OCI-LY1 (cell line): ENCODE measurements around the gene CDH7.

Source experiments
- H2AFZ ChIP-seq: fragments of 200-600 bp; sonication (generic), shearing (Covaris generic); 2 replicates; pipeline ENCODE4 v1.6.0; 2014; ENCODE audit warnings: antibody characterized with exemption, mild to moderate bottlenecking, low read length
- H3F3A ChIP-seq: fragments of 200-600 bp; sonication (generic), shearing (Covaris generic); 2 replicates; pipeline ENCODE4 v1.6.0; 2014; ENCODE audit warnings: mild to moderate bottlenecking, antibody characterized with exemption, low read length, moderate library complexity; ENCODE audit not compliant: insufficient read depth
- H3K27ac ChIP-seq: fragments of 200-600 bp; sonication (generic); 2 replicates; pipeline ENCODE4 v1.5.1; 2014; ENCODE audit warnings: low read length, mixed run types, mild to moderate bottlenecking, low read depth; ENCODE audit not compliant: poor library complexity, severe bottlenecking
- H3K27me3 ChIP-seq: fragments of 200-600 bp; sonication (generic); 2 replicates; pipeline ENCODE4 v1.6.0; 2014; ENCODE audit warnings: antibody characterized with exemption, mild to moderate bottlenecking, low read length, moderate library complexity; ENCODE audit not compliant: insufficient read depth
- H3K36me3 ChIP-seq: fragments of 200-600 bp; sonication (generic); 2 replicates; pipeline ENCODE4 v1.6.1; 2014; ENCODE audit warnings: mild to moderate bottlenecking, antibody characterized with exemption, low read length, moderate library complexity, mixed read lengths; ENCODE audit not compliant: insufficient read depth
- H3K4me1 ChIP-seq: fragments of 200-600 bp; sonication (generic); 2 replicates; pipeline ENCODE4 v1.5.1; 2014; ENCODE audit warnings: mild to moderate bottlenecking, low read length, moderate library complexity; ENCODE audit not compliant: insufficient read depth, severe bottlenecking
- H3K4me2 ChIP-seq: fragments of 200-600 bp; sonication (generic), shearing (Covaris generic); 2 replicates; pipeline ENCODE4 v1.6.1; 2014; ENCODE audit warnings: low read length
- H3K4me3 ChIP-seq: fragments of 200-600 bp; sonication (generic); 2 replicates; pipeline ENCODE4 v1.5.1; 2014; ENCODE audit warnings: low read length, low read depth, mild to moderate bottlenecking, mixed read lengths; ENCODE audit not compliant: poor library complexity, severe bottlenecking
- H3K79me2 ChIP-seq: fragments of 200-600 bp; shearing (Covaris generic); 2 replicates; pipeline ENCODE4 v1.6.1; 2016; ENCODE audit warnings: mixed run types, low read length, mixed read lengths; ENCODE audit not compliant: insufficient read depth
- H3K9ac ChIP-seq: fragments of 200-600 bp; sonication (generic), shearing (Covaris generic); 2 replicates; pipeline ENCODE4 v1.6.1; 2014; ENCODE audit warnings: mild to moderate bottlenecking, low read length, mixed read lengths
- H3K9me2 ChIP-seq: fragments of 200-600 bp; sonication (generic), shearing (Covaris generic); 2 replicates; pipeline ENCODE4 v1.6.1; 2014; ENCODE audit warnings: low read depth, mild to moderate bottlenecking, low read length, mixed read lengths
- H3K9me3 ChIP-seq: fragments of 200-600 bp; shearing (Covaris generic); 2 replicates; pipeline ENCODE4 v1.6.1; 2014; ENCODE audit warnings: low read length, mixed read lengths
- H4K20me1 ChIP-seq: fragments of 200-600 bp; sonication (generic), shearing (Covaris generic); 2 replicates; pipeline ENCODE4 v1.6.0; 2016; ENCODE audit warnings: mild to moderate bottlenecking, low read length; ENCODE audit not compliant: insufficient read depth
- CTCF ChIP-seq: fragments of 200-600 bp; sonication (generic), shearing (Covaris generic); IDR thresholded peaks from 2 replicates; pipeline ENCODE4 v1.5.1; 2017; ENCODE audit warnings: mild to moderate bottlenecking, antibody characterized with exemption, low read length, moderate library complexity, mixed read lengths
- EZH2 ChIP-seq: fragments of 200-600 bp; sonication (generic), shearing (Covaris generic); IDR thresholded peaks from 2 replicates; pipeline ENCODE4 v1.8.0; 2017; ENCODE audit warnings: borderline replicate concordance, mixed run types, mild to moderate bottlenecking, antibody characterized with exemption, low read length, moderate library complexity, mixed read lengths

Gene CDH7

GRCh38 chr18:65788373-65788772 is 37.6 kb downstream of the CDH7 start:
- Histone ChIP-seq H3K9me3 (no peaks in the 10 kb centered on the region), H3F3A (no peaks in the 10 kb centered on the region), H3K27me3 (no peaks in the 10 kb centered on the region), H3K9me2 (no peaks in the 10 kb centered on the region), H3K4me3 (no peak overlapping the region), H2AFZ (no peak overlapping the region), H3K9ac (no peak overlapping the region), H4K20me1 (no peaks in the 10 kb centered on the region), H3K4me2 (no peak overlapping the region), H3K36me3 (no peaks in the 10 kb centered on the region), H3K4me1 (no peaks in the 10 kb centered on the region), H3K79me2 (no peaks in the 10 kb centered on the region), H3K27ac (no peak overlapping the region)
- TF ChIP-seq CTCF (no peak), EZH2 (no peak)

GRCh38 chr18:65790604-65791003 is 39.8 kb downstream of the CDH7 start:
- Histone ChIP-seq H3K79me2 (no peaks in the 10 kb centered on the region), H3K36me3 (no peaks in the 10 kb centered on the region), H3K4me3 (no peak overlapping the region), H2AFZ (no peak overlapping the region), H3K4me2 (no peak overlapping the region), H3F3A (no peaks in the 10 kb centered on the region), H3K9ac (no peak overlapping the region), H3K9me2 (no peaks in the 10 kb centered on the region), H3K4me1 (no peaks in the 10 kb centered on the region), H3K27me3 (no peaks in the 10 kb centered on the region), H3K27ac (no peak overlapping the region), H3K9me3 (no peaks in the 10 kb centered on the region), H4K20me1 (no peaks in the 10 kb centered on the region)
- no peak for TF ChIP-seq EZH2
- no peak for TF ChIP-seq CTCF

GRCh38 chr18:65791719-65792118 is 40.9 kb downstream of the CDH7 start:
- no peaks in the 10 kb centered on the region for H3K4me1 ChIP-seq
- H3K36me3 ChIP-seq = no peaks in the 10 kb centered on the region
- no peak overlapping the region for H3K27ac ChIP-seq
- no peak overlapping the region for H3K9ac ChIP-seq
- H3K9me2 ChIP-seq = no peaks in the 10 kb centered on the region
- TF ChIP-seq EZH2 = no peak
- TF ChIP-seq CTCF = no peak
- H3K27me3 ChIP-seq = no peaks in the 10 kb centered on the region
- no peaks in the 10 kb centered on the region for H3K79me2 ChIP-seq
- no peaks in the 10 kb centered on the region for H3K9me3 ChIP-seq
- H3K4me2 ChIP-seq = no peak overlapping the region
- H4K20me1 ChIP-seq = no peaks in the 10 kb centered on the region
- no peak overlapping the region for H3K4me3 ChIP-seq
- no peaks in the 10 kb centered on the region for H3F3A ChIP-seq
- no peak overlapping the region for H2AFZ ChIP-seq
